ENCODE measurements around the gene RIPPLY1. TPM values are rescaled to one million over a fixed set of nuclear protein-coding genes. Genes with fewer than 3 reads are reported as not detected.
"Not testable (repeated sequence)": the region's sequence is repeated elsewhere in the genome, so short reads cannot be mapped to it uniquely, and the experiment has no call there.

Gene RIPPLY1
- total RNA-seq, 1 donor from 2014 or later: not detected

DNA sequence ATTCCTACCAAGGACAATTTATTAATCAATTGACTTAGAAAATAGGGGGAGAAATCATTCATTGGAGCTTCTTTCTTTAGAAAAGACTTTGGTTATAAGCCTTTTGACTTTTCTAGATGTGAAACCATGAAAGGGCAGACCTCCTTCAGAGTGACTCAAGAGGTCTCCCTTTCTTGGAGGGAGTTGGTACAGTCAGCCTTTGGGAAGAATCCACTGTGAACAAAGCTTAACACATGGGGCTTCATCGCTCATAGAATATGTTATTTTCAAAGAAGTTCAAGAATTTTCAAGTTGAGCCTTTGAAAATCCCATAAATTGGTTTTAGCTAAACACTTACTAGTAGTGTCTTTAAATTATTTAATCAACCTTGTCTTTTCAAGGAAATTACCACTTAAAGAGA, 28.0 kb downstream of the RIPPLY1 start:
- no peaks in the 10 kb centered on the region for H3K27me3 ChIP-seq (ENCODE audit: control insufficient read depth, insufficient read depth, low read length)
- no peak for DNase-seq (ENCODE audit: low read depth)
- H3K4me3 ChIP-seq (ENCODE audit: low read depth, low read length): no peak overlapping the region
- TF ChIP-seq, protein P1, sequence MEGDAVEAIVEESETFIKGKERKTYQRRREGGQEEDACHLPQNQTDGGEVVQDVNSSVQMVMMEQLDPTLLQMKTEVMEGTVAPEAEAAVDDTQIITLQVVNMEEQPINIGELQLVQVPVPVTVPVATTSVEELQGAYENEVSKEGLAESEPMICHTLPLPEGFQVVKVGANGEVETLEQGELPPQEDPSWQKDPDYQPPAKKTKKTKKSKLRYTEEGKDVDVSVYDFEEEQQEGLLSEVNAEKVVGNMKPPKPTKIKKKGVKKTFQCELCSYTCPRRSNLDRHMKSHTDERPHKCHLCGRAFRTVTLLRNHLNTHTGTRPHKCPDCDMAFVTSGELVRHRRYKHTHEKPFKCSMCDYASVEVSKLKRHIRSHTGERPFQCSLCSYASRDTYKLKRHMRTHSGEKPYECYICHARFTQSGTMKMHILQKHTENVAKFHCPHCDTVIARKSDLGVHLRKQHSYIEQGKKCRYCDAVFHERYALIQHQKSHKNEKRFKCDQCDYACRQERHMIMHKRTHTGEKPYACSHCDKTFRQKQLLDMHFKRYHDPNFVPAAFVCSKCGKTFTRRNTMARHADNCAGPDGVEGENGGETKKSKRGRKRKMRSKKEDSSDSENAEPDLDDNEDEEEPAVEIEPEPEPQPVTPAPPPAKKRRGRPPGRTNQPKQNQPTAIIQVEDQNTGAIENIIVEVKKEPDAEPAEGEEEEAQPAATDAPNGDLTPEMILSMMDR (IDR thresholded peaks at IDR 0.05; ENCODE audit: insufficient read depth, low read length, severe bottlenecking): no peak
- H3K36me3 ChIP-seq (ENCODE audit: control insufficient read depth, insufficient read depth, low read length): no peaks in the 10 kb centered on the region
- no peak for FAIRE-seq

DNA sequence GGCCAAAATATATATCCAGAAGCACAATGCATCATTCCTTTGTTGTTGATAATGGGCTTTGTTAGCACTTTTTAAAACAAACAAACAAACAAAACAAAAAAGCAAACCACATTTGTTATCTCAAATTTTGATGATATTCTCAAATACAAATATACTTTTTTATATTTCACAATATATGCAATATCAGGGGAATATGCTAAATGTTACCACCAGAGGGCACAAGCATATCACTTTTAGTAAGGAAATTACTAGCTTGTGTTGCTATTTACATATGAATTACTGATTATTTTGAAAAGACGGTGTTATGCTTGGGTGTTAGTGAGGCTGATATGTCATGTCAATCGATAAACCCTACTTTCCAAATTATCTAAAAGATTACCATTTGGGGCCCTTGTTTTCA, 29.1 kb downstream of the RIPPLY1 start:
- DNase-seq (ENCODE audit: low read depth) (peak; percentile 37), FAIRE-seq (no peak)
- Histone ChIP-seq H3K27me3 (ENCODE audit: control insufficient read depth, insufficient read depth, low read length) (no peaks in the 10 kb centered on the region), H3K36me3 (ENCODE audit: control insufficient read depth, insufficient read depth, low read length) (no peaks in the 10 kb centered on the region), H3K4me3 (ENCODE audit: low read depth, low read length) (no peak overlapping the region)
- TF ChIP-seq, protein P1 (IDR thresholded peaks at IDR 0.05; ENCODE audit: insufficient read depth, low read length, severe bottlenecking): no peak

DNA sequence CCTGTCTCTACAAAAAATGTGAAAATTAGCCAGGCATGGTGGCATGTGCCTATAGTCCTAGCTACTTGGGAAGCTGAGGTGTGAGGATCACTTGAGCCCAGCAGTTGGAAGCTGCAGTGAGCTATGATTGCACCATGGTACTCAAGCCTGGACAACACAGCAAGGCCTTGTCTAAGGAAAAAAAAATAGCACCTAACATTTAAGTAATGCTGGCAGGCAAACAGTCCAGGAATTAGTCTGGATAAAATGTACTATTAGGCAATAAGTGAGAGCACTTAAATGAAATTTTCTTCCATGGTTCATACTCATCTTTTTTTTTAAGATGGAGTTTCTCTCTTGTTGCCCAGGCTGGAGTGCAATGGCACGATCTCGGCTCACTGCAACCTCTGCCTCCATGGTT, 30.3 kb downstream of the RIPPLY1 start:
- not testable (repeated sequence) for H3K27me3 ChIP-seq (ENCODE audit: control insufficient read depth, insufficient read depth, low read length); H3K4me3 ChIP-seq (ENCODE audit: low read depth, low read length); FAIRE-seq; DNase-seq (ENCODE audit: low read depth); H3K36me3 ChIP-seq (ENCODE audit: control insufficient read depth, insufficient read depth, low read length)

DNA sequence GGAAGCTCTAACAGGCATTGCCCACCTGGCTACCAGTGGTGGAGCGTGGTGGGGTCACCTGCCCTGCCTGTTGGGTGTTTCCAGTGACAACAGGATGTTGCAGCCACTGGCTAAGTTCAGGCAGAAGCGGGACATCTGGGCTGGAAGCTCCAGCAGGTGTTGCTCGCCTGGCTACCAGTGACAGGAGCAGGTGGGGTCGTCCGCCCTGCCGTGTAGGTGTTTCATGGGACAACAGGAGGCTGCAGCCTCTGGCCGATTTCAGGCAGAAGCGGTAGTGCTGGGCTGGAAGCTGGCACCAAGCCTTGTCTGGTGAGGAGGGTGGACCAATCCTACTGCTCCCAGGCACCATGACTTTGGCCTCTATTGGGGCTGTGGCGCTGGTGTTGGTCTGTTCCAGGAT, 39.4 kb downstream of the RIPPLY1 start:
- no peaks in the 10 kb centered on the region for H3K27me3 ChIP-seq (ENCODE audit: control insufficient read depth, insufficient read depth, low read length)
- TF ChIP-seq, protein P1 (IDR thresholded peaks at IDR 0.05; ENCODE audit: insufficient read depth, low read length, severe bottlenecking): no peak
- H3K4me3 ChIP-seq (ENCODE audit: low read depth, low read length): no peak overlapping the region
- DNase-seq (ENCODE audit: low read depth): no peak
- no peaks in the 10 kb centered on the region for H3K36me3 ChIP-seq (ENCODE audit: control insufficient read depth, insufficient read depth, low read length)
- no peak for FAIRE-seq

DNA sequence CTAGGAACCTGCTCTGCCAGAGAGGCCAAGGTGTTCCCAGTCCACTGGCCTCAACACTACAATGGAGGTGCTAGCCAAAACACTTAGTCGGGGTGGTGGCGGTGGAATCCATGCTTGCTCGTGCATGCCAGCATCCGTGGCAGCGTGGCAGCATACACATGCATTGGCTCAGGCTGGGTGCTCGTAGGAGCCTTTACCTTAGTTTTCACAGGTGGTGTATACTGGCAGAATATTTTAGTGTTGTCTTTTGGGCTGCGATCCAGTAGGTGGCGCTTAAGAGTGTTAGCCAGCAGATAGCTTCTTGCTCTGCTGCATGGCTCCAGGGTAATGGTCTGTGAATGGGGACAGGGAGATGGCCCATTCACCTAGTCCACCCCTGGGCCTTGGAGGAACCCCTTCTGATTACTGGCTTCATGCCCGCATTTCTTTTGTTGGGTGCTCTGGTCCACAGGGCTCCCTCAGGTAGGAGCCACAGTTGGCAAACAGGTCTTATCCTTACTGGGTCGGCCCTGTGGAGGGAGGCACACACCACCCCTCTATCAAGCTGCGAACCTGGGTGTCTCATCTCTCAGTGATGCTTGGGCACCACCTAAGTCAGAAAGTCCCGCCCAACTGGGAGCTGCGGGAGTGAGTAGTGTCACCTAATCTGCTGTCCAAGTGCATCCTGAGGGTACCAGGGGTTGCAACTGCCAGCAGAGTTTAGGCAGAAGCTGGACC, 40.0 kb downstream of the RIPPLY1 start:
- Histone ChIP-seq H3K27me3 (ENCODE audit: control insufficient read depth, insufficient read depth, low read length) (no peaks in the 10 kb centered on the region), H3K36me3 (ENCODE audit: control insufficient read depth, insufficient read depth, low read length) (no peaks in the 10 kb centered on the region), H3K4me3 (ENCODE audit: low read depth, low read length) (no peak overlapping the region)
- TF ChIP-seq, protein P1 (IDR thresholded peaks at IDR 0.05; ENCODE audit: insufficient read depth, low read length, severe bottlenecking): peak; percentile 65
- FAIRE-seq (peak; percentile 32), DNase-seq (ENCODE audit: low read depth) (peak; percentile 14)

Other genes with a start within 250 kb of the RIPPLY1 start
- gene RNF128, start 176.6 kb downstream of the RIPPLY1 start, total RNA-seq: 21.0 and 32.1 TPM in 2 replicates
- gene TBC1D8B, start 100.7 kb downstream of the RIPPLY1 start, total RNA-seq: 2.6 and 3.8 TPM in 2 replicates
- gene CLDN2, start 17.1 kb upstream of the RIPPLY1 start, total RNA-seq: not detected in 2 replicates
- 23.7 and 37.9 TPM in 2 replicates for gene MORC4, start 96.9 kb upstream of the RIPPLY1 start, total RNA-seq
- gene RBM41, start 215.5 kb upstream of the RIPPLY1 start, total RNA-seq: 20.0 and 21.5 TPM in 2 replicates

Data from bronchial epithelial cell (primary cell).